ENCODE results near the gene PARVA.
A peak's percentile ranks its signal among the peaks of the same experiment; 100 is the strongest.

Gene PARVA

GRCh38 chr11:12559011-12559410, 181.6 kb downstream of the PARVA start:
- no peak for DNase-seq

- no peak for DNase-seq
Measured at GRCh38 chr11:12560362-12560761, 183.0 kb downstream of the PARVA start.

GRCh38 chr11:12560861-12561260, 183.5 kb downstream of the PARVA start:
- no peak for DNase-seq

- DNase-seq: no peak
Measured at GRCh38 chr11:12564012-12564411, 186.6 kb downstream of the PARVA start.

- peak; percentile 47 for DNase-seq
Measured at GRCh38 chr11:12565406-12565805, 188.0 kb downstream of the PARVA start.

GRCh38 chr11:12567746-12568460, 190.5 kb downstream of the PARVA start:
- no peak for DNase-seq

GRCh38 chr11:12569499-12570425, 192.4 kb downstream of the PARVA start:
- peak; percentile 62 for DNase-seq

GRCh38 chr11:12573707-12574485, 196.5 kb downstream of the PARVA start:
- DNase-seq: no peak

GRCh38 chr11:12577725-12578644, 200.6 kb downstream of the PARVA start:
- DNase-seq: no peak

GRCh38 chr11:12581416-12581815, 204.0 kb downstream of the PARVA start:
- DNase-seq: peak; percentile 21

- DNase-seq: peak; percentile 85
Measured at GRCh38 chr11:12581923-12582322, 204.6 kb downstream of the PARVA start.
